KMS-11 (cell line): ENCODE measurements around the gene MPPED1.

Source experiments
- H2AFZ ChIP-seq: fragments of 200-600 bp; sonication (generic); 2 replicates; pipeline ENCODE4 v1.6.1; 2016; ENCODE audit warnings: antibody characterized with exemption, mixed run types, low read depth
- H3K27ac ChIP-seq: fragments of 200-600 bp; sonication (generic); 2 replicates; pipeline ENCODE4 v1.6.1; 2016; ENCODE audit warnings: mild to moderate bottlenecking, mixed run types
- H3K27me3 ChIP-seq: fragments of 200-600 bp; sonication (generic); 2 replicates; pipeline ENCODE4 v1.6.1; 2017; ENCODE audit warnings: mild to moderate bottlenecking, low read depth, mixed run types, moderate library complexity; ENCODE audit not compliant: insufficient read depth
- H3K36me3 ChIP-seq: fragments of 200-600 bp; sonication (generic); 2 replicates; pipeline ENCODE4 v1.6.1; 2017; ENCODE audit warnings: mild to moderate bottlenecking, mixed run types; ENCODE audit not compliant: insufficient read depth
- H3K4me1 ChIP-seq: fragments of 200-600 bp; sonication (generic); 2 replicates; pipeline ENCODE4 v1.6.1; 2016; ENCODE audit warnings: mild to moderate bottlenecking, low read depth, mixed run types; ENCODE audit not compliant: poor library complexity, severe bottlenecking
- H3K4me2 ChIP-seq: fragments of 200-600 bp; sonication (generic); 2 replicates; pipeline ENCODE4 v1.7.0; 2016; ENCODE audit warnings: mild to moderate bottlenecking, mixed run types
- H3K4me3 ChIP-seq: fragments of 200-600 bp; sonication (generic); IDR thresholded peaks from 2 replicates; pipeline ENCODE4 v1.6.1; 2017; ENCODE audit warnings: low read depth, low read length, mixed read lengths; ENCODE audit not compliant: insufficient read depth
- H3K79me2 ChIP-seq: fragments of 200-600 bp; sonication (generic); 2 replicates; pipeline ENCODE4 v1.6.1; 2016; ENCODE audit warnings: low read depth, mixed run types; ENCODE audit not compliant: insufficient read depth
- H3K9ac ChIP-seq: fragments of 200-600 bp; sonication (generic); 2 replicates; pipeline ENCODE4 v1.6.1; 2016; ENCODE audit warnings: mild to moderate bottlenecking, mixed run types
- H4K20me1 ChIP-seq: fragments of 200-600 bp; sonication (generic); 2 replicates; pipeline ENCODE4 v1.6.1; 2016; ENCODE audit warnings: mild to moderate bottlenecking, mixed run types; ENCODE audit not compliant: insufficient read depth
- CTCF ChIP-seq: fragments of 200-600 bp; sonication (generic); conservative IDR thresholded peaks from 2 replicates; pipeline ENCODE4 v1.6.1; 2017; ENCODE audit warnings: low read depth, mild to moderate bottlenecking, antibody characterized with exemption, low read length, moderate library complexity, mixed read lengths

The MPPED1 gene

GRCh38 chr22:43393132-43393843 is 18.5 kb upstream of the MPPED1 start:
- Histone ChIP-seq H3K27ac (no peak overlapping the region), H3K27me3 (peaks cover 50% of the 10 kb centered on the region), H4K20me1 (no peaks in the 10 kb centered on the region), H3K9ac (no peak overlapping the region), H3K36me3 (no peaks in the 10 kb centered on the region), H2AFZ (no peak overlapping the region), H3K4me3 (no peak overlapping the region), H3K4me2 (no peak overlapping the region), H3K4me1 (no peaks in the 10 kb centered on the region), H3K79me2 (no peaks in the 10 kb centered on the region)
- no peak for TF ChIP-seq CTCF

GRCh38 chr22:43393844-43394474 is 17.9 kb upstream of the MPPED1 start:
- H4K20me1 ChIP-seq: no peaks in the 10 kb centered on the region
- H2AFZ ChIP-seq: no peak overlapping the region
- H3K9ac ChIP-seq: no peak overlapping the region
- no peak overlapping the region for H3K4me3 ChIP-seq
- H3K4me2 ChIP-seq: no peak overlapping the region
- peaks cover 51% of the 10 kb centered on the region for H3K27me3 ChIP-seq
- TF ChIP-seq CTCF: no peak
- H3K36me3 ChIP-seq: no peaks in the 10 kb centered on the region
- no peaks in the 10 kb centered on the region for H3K4me1 ChIP-seq
- no peak overlapping the region for H3K27ac ChIP-seq
- H3K79me2 ChIP-seq: no peaks in the 10 kb centered on the region

GRCh38 chr22:43395086-43395695 is 16.6 kb upstream of the MPPED1 start:
- no peak overlapping the region for H3K9ac ChIP-seq
- peaks cover 47% of the 10 kb centered on the region for H3K27me3 ChIP-seq
- no peak for TF ChIP-seq CTCF
- H3K4me2 ChIP-seq: no peak overlapping the region
- H4K20me1 ChIP-seq: no peaks in the 10 kb centered on the region
- H2AFZ ChIP-seq: no peak overlapping the region
- H3K4me3 ChIP-seq: no peak overlapping the region
- H3K79me2 ChIP-seq: no peaks in the 10 kb centered on the region
- no peaks in the 10 kb centered on the region for H3K36me3 ChIP-seq
- H3K27ac ChIP-seq: no peak overlapping the region
- H3K4me1 ChIP-seq: no peaks in the 10 kb centered on the region

- H3K27me3 ChIP-seq: peaks cover 41% of the 10 kb centered on the region; the same call in 1 of the 2 replicates
- H3K9ac ChIP-seq: no peak overlapping the region
- H3K4me3 ChIP-seq: no peak overlapping the region
- no peaks in the 10 kb centered on the region for H3K36me3 ChIP-seq
- H2AFZ ChIP-seq: no peak overlapping the region
- H3K4me2 ChIP-seq: no peak overlapping the region
- no peaks in the 10 kb centered on the region for H4K20me1 ChIP-seq
- no peak for TF ChIP-seq CTCF
- H3K4me1 ChIP-seq: no peaks in the 10 kb centered on the region
- no peak overlapping the region for H3K27ac ChIP-seq
- no peaks in the 10 kb centered on the region for H3K79me2 ChIP-seq
These were observed 15.4 kb upstream of the MPPED1 start for GRCh38 chr22:43396321-43396933.
